Measurements from ENCODE around the gene OPRD1.
"Not testable (repeated sequence)": the region's sequence is repeated elsewhere in the genome, so short reads cannot be mapped to it uniquely, and the experiment has no call there.

Gene OPRD1

DNA sequence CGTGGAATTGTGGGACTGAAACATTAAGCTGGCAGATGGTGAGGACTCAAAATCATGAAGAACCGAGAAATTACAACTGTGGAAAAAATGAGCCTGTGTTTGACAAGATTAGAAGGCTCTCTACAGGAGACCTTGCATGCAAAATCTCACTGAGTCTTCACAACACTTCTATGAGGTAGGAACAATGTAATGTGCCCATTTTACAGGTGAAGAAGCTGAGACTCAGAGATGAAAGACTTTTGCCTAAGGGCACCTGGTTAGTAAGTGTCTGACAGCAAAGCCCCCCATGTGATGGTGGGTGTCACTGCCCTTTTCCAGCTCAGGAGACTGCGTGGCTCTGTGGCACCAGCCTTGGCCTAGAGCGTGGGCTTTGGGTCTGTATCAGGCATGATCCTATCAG, 21.0 kb downstream of the OPRD1 start:
- no peak for DNase-seq (ENCODE audit: insufficient read length)
- no peak for FAIRE-seq
- no peak for TF ChIP-seq TAF1 (IDR thresholded peaks at IDR 0.05; ENCODE audit: borderline replicate concordance, low read depth, low read length)
- TF ChIP-seq POLR2A (IDR thresholded peaks at IDR 0.05; ENCODE audit: low read depth, low read length): no peak
- no peak for TF ChIP-seq POLR2AphosphoS5 (IDR thresholded peaks at IDR 0.05; ENCODE audit: low read depth, low read length)

DNA sequence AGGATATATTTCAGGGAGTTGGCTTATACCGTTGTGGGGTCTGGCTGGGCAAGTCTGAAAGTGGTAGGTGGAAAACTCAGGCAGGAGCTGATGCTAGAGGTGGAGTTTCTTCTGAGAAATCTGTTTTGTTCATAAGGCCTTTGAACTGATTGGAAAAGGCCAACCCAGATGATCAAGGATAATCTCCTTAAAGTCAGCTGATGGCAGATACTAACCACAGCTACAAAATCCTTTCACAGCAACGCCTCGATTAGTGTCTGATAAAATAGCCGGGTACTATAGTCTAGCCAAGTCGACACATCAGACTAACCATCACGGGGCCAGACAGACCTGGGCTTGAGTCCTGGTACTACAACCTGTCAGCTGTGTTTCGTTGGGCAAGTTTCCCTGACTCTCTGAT, 21.4 kb downstream of the OPRD1 start:
- no peak for DNase-seq (ENCODE audit: insufficient read length)
- FAIRE-seq: no peak
- TF ChIP-seq POLR2A (IDR thresholded peaks at IDR 0.05; ENCODE audit: low read depth, low read length) (no peak), POLR2AphosphoS5 (IDR thresholded peaks at IDR 0.05; ENCODE audit: low read depth, low read length) (no peak), TAF1 (IDR thresholded peaks at IDR 0.05; ENCODE audit: borderline replicate concordance, low read depth, low read length) (no peak)

- TF ChIP-seq POLR2AphosphoS5 (IDR thresholded peaks at IDR 0.05; ENCODE audit: low read depth, low read length) (no peak), POLR2A (IDR thresholded peaks at IDR 0.05; ENCODE audit: low read depth, low read length) (no peak), TAF1 (IDR thresholded peaks at IDR 0.05; ENCODE audit: borderline replicate concordance, low read depth, low read length) (no peak)
- DNase-seq (ENCODE audit: insufficient read length) (no peak), FAIRE-seq (no peak)
Observed at GRCh38 chr1:28835237-28835650, 23.3 kb downstream of the OPRD1 start.

DNA sequence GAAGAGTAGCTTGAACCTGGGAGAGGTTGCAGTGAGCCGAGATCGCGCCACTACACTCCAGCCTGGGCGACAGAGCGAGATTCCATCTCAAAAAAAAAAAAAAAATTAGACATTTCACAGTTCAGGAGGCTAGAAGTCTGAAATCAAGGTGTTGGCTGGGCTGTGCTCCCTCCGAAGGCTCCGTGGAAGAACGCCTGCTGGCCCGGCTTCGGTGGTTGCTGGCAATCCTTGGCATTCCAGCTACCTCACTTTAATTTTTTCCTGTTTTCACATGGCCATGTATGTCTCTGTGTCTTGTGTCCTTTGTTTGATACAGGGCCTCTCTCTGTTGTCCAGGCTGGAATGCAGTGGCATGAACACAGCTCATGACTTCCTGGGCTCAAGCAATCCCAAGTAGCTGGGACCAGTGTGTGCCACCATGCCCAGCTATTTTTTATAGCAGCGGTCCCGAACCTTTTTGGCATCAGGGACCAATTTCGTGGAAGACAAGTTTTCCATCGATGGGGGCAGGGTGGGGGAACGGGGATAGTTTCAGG, 24.5 kb downstream of the OPRD1 start:
- FAIRE-seq (no peak), DNase-seq (ENCODE audit: insufficient read length) (no peak)
- TF ChIP-seq POLR2AphosphoS5 (IDR thresholded peaks at IDR 0.05; ENCODE audit: low read depth, low read length) (no peak), POLR2A (IDR thresholded peaks at IDR 0.05; ENCODE audit: low read depth, low read length) (no peak), TAF1 (IDR thresholded peaks at IDR 0.05; ENCODE audit: borderline replicate concordance, low read depth, low read length) (no peak)

DNA sequence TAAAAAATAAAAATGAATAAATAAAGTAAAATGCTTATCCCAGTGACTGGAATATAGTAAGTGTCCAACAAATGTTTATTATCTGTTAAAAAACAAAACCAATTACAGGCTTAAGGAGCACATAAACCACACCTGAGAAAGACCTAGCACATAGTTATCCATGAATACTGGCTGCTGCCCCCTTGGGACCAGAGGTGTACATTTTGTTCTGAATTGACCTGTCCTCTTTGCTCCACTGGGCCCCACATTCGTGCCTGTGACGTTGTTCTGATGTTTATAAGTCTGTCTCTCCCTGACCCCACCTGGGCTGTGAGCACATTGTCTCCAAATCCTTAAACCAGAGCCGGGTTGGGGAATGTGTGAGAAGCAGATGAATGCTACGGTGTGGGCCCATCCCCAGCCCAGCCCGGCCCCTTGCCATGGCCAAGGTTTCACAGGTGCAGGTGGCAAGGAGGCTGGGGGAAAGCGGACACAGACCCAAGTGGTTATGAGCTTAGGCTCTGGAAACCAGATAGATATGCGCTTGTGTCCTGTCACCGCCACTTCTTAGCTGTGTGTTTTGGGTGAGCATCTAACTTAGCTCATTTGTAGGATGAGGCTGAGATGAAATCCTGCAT, 29.1 kb downstream of the OPRD1 start:
- DNase-seq (ENCODE audit: insufficient read length) (no peak), FAIRE-seq (no peak)
- TF ChIP-seq POLR2A (IDR thresholded peaks at IDR 0.05; ENCODE audit: low read depth, low read length) (no peak), TAF1 (IDR thresholded peaks at IDR 0.05; ENCODE audit: borderline replicate concordance, low read depth, low read length) (no peak), POLR2AphosphoS5 (IDR thresholded peaks at IDR 0.05; ENCODE audit: low read depth, low read length) (no peak)

- TF ChIP-seq POLR2AphosphoS5 (IDR thresholded peaks at IDR 0.05; ENCODE audit: low read depth, low read length) (no peak), POLR2A (IDR thresholded peaks at IDR 0.05; ENCODE audit: low read depth, low read length) (no peak), TAF1 (IDR thresholded peaks at IDR 0.05; ENCODE audit: borderline replicate concordance, low read depth, low read length) (no peak)
- DNase-seq (ENCODE audit: insufficient read length) (no peak), FAIRE-seq (no peak)
Observed at GRCh38 chr1:28845786-28846543, 34.0 kb downstream of the OPRD1 start.

DNA sequence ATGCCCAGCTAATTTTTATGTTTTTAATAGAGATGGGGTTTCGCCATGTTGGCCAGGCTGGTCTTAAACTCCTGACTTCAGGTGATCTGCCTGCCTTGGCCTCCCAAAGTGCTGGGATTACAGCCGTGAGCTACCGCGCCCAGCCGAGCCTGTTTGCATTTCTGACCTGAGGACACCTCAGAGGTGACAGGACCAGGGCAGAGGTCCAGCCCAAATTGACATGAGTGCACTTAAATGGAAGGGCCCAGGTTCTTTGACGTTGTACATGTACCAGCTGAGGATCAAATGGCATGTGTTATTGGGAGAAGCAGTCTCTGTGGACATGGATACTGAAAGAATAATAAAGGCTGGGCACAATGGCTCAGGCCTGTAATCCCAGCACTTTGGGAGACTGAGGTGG, 35.2 kb downstream of the OPRD1 start:
- DNase-seq (ENCODE audit: insufficient read length); FAIRE-seq: not testable (repeated sequence)

- no peak for DNase-seq (ENCODE audit: insufficient read length)
- no peak for TF ChIP-seq TAF1 (IDR thresholded peaks at IDR 0.05; ENCODE audit: borderline replicate concordance, low read depth, low read length)
- no peak for TF ChIP-seq POLR2A (IDR thresholded peaks at IDR 0.05; ENCODE audit: low read depth, low read length)
- TF ChIP-seq POLR2AphosphoS5 (IDR thresholded peaks at IDR 0.05; ENCODE audit: low read depth, low read length): no peak
- FAIRE-seq: no peak
Observed at GRCh38 chr1:28848416-28848815, 36.4 kb downstream of the OPRD1 start.

- TF ChIP-seq POLR2A (IDR thresholded peaks at IDR 0.05; ENCODE audit: low read depth, low read length): no peak
- TF ChIP-seq POLR2AphosphoS5 (IDR thresholded peaks at IDR 0.05; ENCODE audit: low read depth, low read length): no peak
- no peak for TF ChIP-seq TAF1 (IDR thresholded peaks at IDR 0.05; ENCODE audit: borderline replicate concordance, low read depth, low read length)
- DNase-seq (ENCODE audit: insufficient read length) (no peak), FAIRE-seq (no peak)
Observed at GRCh38 chr1:28853093-28853742, 41.2 kb downstream of the OPRD1 start.

- FAIRE-seq; DNase-seq (ENCODE audit: insufficient read length): not testable (repeated sequence)
Observed at GRCh38 chr1:28854406-28854805, 42.4 kb downstream of the OPRD1 start.

DNA sequence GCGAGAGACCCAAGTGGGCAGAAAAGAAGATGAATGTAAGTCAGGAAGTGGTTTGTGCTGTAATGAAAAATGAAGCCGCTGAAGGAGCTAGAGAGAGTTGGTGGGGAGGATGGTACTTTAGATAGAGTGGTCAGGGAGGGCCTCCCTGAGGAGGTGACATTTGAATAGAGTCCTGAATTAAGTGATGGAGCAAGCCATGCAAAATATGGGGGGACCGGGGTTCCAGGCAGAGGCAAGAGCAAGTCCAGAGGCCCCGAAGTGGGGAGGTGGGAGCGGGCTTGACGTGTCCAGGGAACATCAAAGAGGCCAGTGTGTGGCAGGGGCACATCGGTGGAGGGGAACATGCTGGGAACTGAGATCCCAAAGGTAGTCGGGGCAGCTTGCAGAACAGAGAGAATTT, 43.1 kb downstream of the OPRD1 start:
- TF ChIP-seq POLR2A (IDR thresholded peaks at IDR 0.05; ENCODE audit: low read depth, low read length) (no peak), POLR2AphosphoS5 (IDR thresholded peaks at IDR 0.05; ENCODE audit: low read depth, low read length) (no peak), TAF1 (IDR thresholded peaks at IDR 0.05; ENCODE audit: borderline replicate concordance, low read depth, low read length) (no peak)
- FAIRE-seq (no peak), DNase-seq (ENCODE audit: insufficient read length) (no peak)

GRCh38 chr1:28855469-28855951, 43.5 kb downstream of the OPRD1 start:
- TF ChIP-seq POLR2AphosphoS5 (IDR thresholded peaks at IDR 0.05; ENCODE audit: low read depth, low read length) (no peak), POLR2A (IDR thresholded peaks at IDR 0.05; ENCODE audit: low read depth, low read length) (no peak), TAF1 (IDR thresholded peaks at IDR 0.05; ENCODE audit: borderline replicate concordance, low read depth, low read length) (no peak)
- no peak for DNase-seq (ENCODE audit: insufficient read length)
- FAIRE-seq: no peak
